Esophagus muscularis mucosa (tissue), 4 donors: Measurements from ENCODE around the gene HDLBP. TPM values are rescaled to one million over a fixed set of nuclear protein-coding genes. Genes with fewer than 3 reads are reported as not detected.

Source experiments
- DNase-seq: peaks from one replicate; pipeline ENCODE4 v3.0.0-alpha.2; 2017; ENCODE audit errors: extremely low spot score
- H3K27ac ChIP-seq, 4 donors: fragments of 200-600 bp; sonication (generic); replicated peaks in 1 of 4; 1 replicate in 3 of 4; 2 replicates in 1 of 4; pipeline ENCODE4 v1.5.1; 2016 to 2019; ENCODE audit warnings: mild to moderate bottlenecking in 1 of 4
- H3K27me3 ChIP-seq, 4 donors: fragments of 200-600 bp; sonication (generic); one replicate each; pipeline versions ENCODE4 v1.5.1 to v1.6.0; 2016 to 2019
- H3K36me3 ChIP-seq, 4 donors: fragments of 200-600 bp; sonication (generic); one replicate each; pipeline ENCODE4 v1.5.1; 2016 to 2019
- H3K4me1 ChIP-seq, 4 donors: fragments of 200-600 bp; sonication (generic); one replicate each; pipeline ENCODE4 v1.5.1; 2016 to 2019
- H3K4me3 ChIP-seq, 4 donors: fragments of 200-600 bp; sonication (generic); 1 replicate in 2 of 4; 2 replicates in 2 of 4; pipeline ENCODE4 v1.5.1; 2016 to 2019; ENCODE audit warnings: mild to moderate bottlenecking in 4 of 4, moderate library complexity in 1 of 4
- H3K9me3 ChIP-seq, 4 donors: fragments of 200-600 bp; sonication (generic); 1 replicate in 3 of 4; 2 replicates in 1 of 4; pipeline ENCODE4 v1.5.1; 2016 to 2019
- EP300 ChIP-seq: sonication (generic); formaldehyde crosslinking; IDR thresholded peaks from one replicate; pipeline ENCODE4 v1.6.1; 2017; ENCODE audit warnings: antibody characterized with exemption
- POLR2A ChIP-seq: fragments of 450-650 bp; IDR thresholded peaks from one replicate; pipeline ENCODE4 v1.6.1; 2017; ENCODE audit warnings: antibody characterized with exemption, moderate library complexity, mild to moderate bottlenecking, low read depth
- POLR2AphosphoS5 ChIP-seq, 2 donors: sonication (generic); formaldehyde crosslinking; IDR thresholded peaks; one replicate each; pipeline ENCODE4 v1.6.1; 2017; ENCODE audit warnings: antibody characterized with exemption in 2 of 2
- WGBS: methylation state at CpG from one replicate; pipeline ENCODE4 v1.1.5; 2018; 5-methylcytosine and 5-hydroxymethylcytosine counted together
- intact Hi-C: fragments of 100-400 bp; cut with DNase I; formaldehyde crosslinking; loops from one replicate; pipeline ENCODE4 v1.15.1; 2023
- total RNA-seq, 4 donors: library from RNA; depleted of rRNA; stranded (reverse); fragments of >200 nt; gene quantifications; one replicate each; pipeline versions ENCODE4 v1.1.0 to v1.2.1, GENCODE V29; 2016
- TF ChIP-seq, protein P1 (sequence below), 3 experiments: fragments of 200-600 bp in 2 of 3; fragments of 450-650 bp in 1 of 3; sonication (generic) in 2 of 3; IDR thresholded peaks; one replicate each; pipeline ENCODE4 v1.5.1; 2017 to 2019; ENCODE audit warnings: antibody characterized with exemption in 3 of 3, mild to moderate bottlenecking in 2 of 3, moderate library complexity in 1 of 3

Gene HDLBP
- total RNA-seq, 4 donors from 2014 or later = 263 to 479 (median 304) TPM

DNA sequence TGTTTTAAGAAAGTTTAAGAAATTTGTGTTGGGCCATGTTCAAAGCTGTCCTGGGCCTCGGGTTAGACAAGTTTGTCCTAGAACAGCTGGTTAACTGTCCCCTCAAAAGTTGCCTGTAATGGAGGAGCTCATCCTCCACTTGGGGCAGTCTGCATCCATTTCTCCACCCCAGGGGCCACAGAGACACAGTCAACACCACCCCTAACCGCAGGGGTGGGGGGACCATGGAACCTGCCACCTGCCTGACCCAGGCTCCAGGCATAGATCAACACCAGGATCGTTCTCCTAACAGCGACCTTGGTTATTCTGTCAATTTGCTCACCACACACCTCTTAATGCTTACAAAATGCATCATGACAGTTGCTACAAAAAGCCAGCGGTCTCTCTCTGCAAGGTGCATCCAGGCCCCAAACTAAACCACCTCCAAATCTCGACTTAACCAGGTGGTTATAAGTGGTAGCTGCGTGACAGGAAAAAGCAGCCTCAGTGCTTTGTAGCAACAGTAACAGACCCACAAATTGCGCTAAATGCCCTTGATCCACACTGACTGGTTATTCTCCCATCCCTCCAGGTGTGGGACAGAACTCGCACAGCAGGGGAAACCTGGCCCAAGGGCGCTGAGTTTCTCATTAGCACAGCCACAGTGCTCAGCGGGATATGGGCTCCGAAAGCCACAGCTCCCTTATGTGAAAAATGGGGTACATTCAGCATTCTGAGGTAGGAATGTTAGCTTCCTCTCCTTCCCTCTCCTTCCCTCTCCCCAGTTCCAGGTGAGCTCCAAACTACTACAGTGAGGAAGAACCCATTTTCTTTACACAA lies 48.0 kb downstream of the HDLBP start:
- Histone ChIP-seq H3K4me1 (peaks cover 26 to 44% (median 35%) of the 10 kb centered on the region in 4 donors), H3K36me3 (peaks cover 39 to 68% (median 56%) of the 10 kb centered on the region in 4 donors), H3K9me3 (no peaks in the 10 kb centered on the region), H3K4me3 (no peak overlapping the region), H3K27me3 (no peaks in the 10 kb centered on the region), H3K27ac (no peak overlapping the region)
- 83% methylated on average over 12 of the region's 12 CpGs for WGBS
- no peak for TF ChIP-seq EP300
- no peak for TF ChIP-seq POLR2A
- TF ChIP-seq, protein P1, sequence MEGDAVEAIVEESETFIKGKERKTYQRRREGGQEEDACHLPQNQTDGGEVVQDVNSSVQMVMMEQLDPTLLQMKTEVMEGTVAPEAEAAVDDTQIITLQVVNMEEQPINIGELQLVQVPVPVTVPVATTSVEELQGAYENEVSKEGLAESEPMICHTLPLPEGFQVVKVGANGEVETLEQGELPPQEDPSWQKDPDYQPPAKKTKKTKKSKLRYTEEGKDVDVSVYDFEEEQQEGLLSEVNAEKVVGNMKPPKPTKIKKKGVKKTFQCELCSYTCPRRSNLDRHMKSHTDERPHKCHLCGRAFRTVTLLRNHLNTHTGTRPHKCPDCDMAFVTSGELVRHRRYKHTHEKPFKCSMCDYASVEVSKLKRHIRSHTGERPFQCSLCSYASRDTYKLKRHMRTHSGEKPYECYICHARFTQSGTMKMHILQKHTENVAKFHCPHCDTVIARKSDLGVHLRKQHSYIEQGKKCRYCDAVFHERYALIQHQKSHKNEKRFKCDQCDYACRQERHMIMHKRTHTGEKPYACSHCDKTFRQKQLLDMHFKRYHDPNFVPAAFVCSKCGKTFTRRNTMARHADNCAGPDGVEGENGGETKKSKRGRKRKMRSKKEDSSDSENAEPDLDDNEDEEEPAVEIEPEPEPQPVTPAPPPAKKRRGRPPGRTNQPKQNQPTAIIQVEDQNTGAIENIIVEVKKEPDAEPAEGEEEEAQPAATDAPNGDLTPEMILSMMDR (IDR thresholded peaks at IDR 0.05) = no peak
- TF ChIP-seq POLR2AphosphoS5 (IDR thresholded peaks at IDR 0.05) = no peak
- DNase-seq = no peak
- intact Hi-C loops = no loop called here

- WGBS = 97% methylated on average over 4 of the region's 5 CpGs
- intact Hi-C loops = no loop called here
- TF ChIP-seq POLR2AphosphoS5 (IDR thresholded peaks at IDR 0.05) (no peak), EP300 (no peak), POLR2A (no peak)
- TF ChIP-seq, protein P1 (IDR thresholded peaks at IDR 0.05) = no peak
- no peaks in the 10 kb centered on the region for H3K27me3 ChIP-seq
- H3K9me3 ChIP-seq = no peaks in the 10 kb centered on the region
- DNase-seq = no peak
- H3K36me3 ChIP-seq = peaks cover 57 to 87% (median 76%) of the 10 kb centered on the region in 4 donors
- H3K4me3 ChIP-seq = no peak overlapping the region
- no peak overlapping the region for H3K27ac ChIP-seq
- peaks cover 17 to 34% (median 23%) of the 10 kb centered on the region in 4 donors for H3K4me1 ChIP-seq
These were observed 50.0 kb downstream of the HDLBP start for GRCh38 chr2:241265506-241265905.

- Histone ChIP-seq H3K9me3 (no peaks in the 10 kb centered on the region), H3K4me3 (no peak overlapping the region), H3K36me3 (peaks cover 65 to 100% (median 92%) of the 10 kb centered on the region in 4 donors), H3K27me3 (no peaks in the 10 kb centered on the region), H3K4me1 (peaks cover 0 to 19% (median 5%) of the 10 kb centered on the region in 4 donors), H3K27ac (no peak overlapping the region)
- 91% methylated on average over 7 of the region's 7 CpGs for whole genome bisulfite sequencing
- TF ChIP-seq EP300 (no peak), POLR2AphosphoS5 (IDR thresholded peaks at IDR 0.05) (no peak), POLR2A (no peak)
- TF ChIP-seq, protein P1 (IDR thresholded peaks at IDR 0.05) = no peak
- no peak for DNase-seq
- intact Hi-C loops = no loop called here
These were observed 52.4 kb downstream of the HDLBP start for GRCh38 chr2:241263061-241263460.

- 92% methylated on average over 4 of the region's 4 CpGs for WGBS
- Histone ChIP-seq H3K4me1 (peaks cover 0 to 16% (median 7%) of the 10 kb centered on the region in 4 donors), H3K27ac (no peak overlapping the region), H3K9me3 (no peaks in the 10 kb centered on the region), H3K36me3 (peaks cover 70 to 100% (median 91%) of the 10 kb centered on the region in 4 donors), H3K4me3 (no peak overlapping the region), H3K27me3 (no peaks in the 10 kb centered on the region)
- no peak for DNase-seq
- TF ChIP-seq, protein P1 (IDR thresholded peaks at IDR 0.05) = no peak
- TF ChIP-seq POLR2AphosphoS5 (IDR thresholded peaks at IDR 0.05) = no peak
- no peak for TF ChIP-seq EP300
- intact Hi-C loops = no loop called here
These were observed 53.8 kb downstream of the HDLBP start for GRCh38 chr2:241261628-241262027.
